Transverse colon (tissue), 4 donors: Measurements from ENCODE around the gene OR2B2. TPM values are rescaled to one million over a fixed set of nuclear protein-coding genes. Genes with fewer than 3 reads are reported as not detected.
A peak's percentile ranks its signal among the peaks of the same experiment; 100 is the strongest.

ENCODE experiments used
- DNase-seq: peaks from one replicate; pipeline ENCODE4 v3.0.0-alpha.2; 2019
- H3K27ac ChIP-seq, 4 donors: fragments of 200-600 bp; sonication (generic); 2 replicates each; pipeline ENCODE4 v1.5.1; 2016 to 2018; ENCODE audit warnings: inconsistent platforms in 4 of 4
- H3K27me3 ChIP-seq: fragments of 200-600 bp; sonication (generic); 2 replicates; pipeline ENCODE4 v1.5.1; 2017; ENCODE audit warnings: inconsistent platforms
- H3K36me3 ChIP-seq, 4 donors: fragments of 200-600 bp; sonication (generic); 2 replicates each; pipeline ENCODE4 v1.5.1; 2017 to 2019; ENCODE audit warnings: inconsistent platforms in 4 of 4
- H3K4me1 ChIP-seq, 4 donors: fragments of 200-600 bp; sonication (generic); 2 replicates each; pipeline ENCODE4 v1.5.1; 2017 to 2020; ENCODE audit warnings: inconsistent platforms in 4 of 4
- H3K4me3 ChIP-seq, 4 donors: fragments of 200-600 bp; sonication (generic); 1 replicate in 1 of 4; 2 replicates in 3 of 4; pipeline versions ENCODE4 v1.5.1 to v1.6.1; 2017 to 2019; ENCODE audit warnings: inconsistent platforms in 4 of 4
- H3K9me3 ChIP-seq, 2 donors: fragments of 200-600 bp; sonication (generic); 2 replicates each; pipeline ENCODE4 v1.5.1; 2017 to 2019; ENCODE audit warnings: inconsistent platforms in 2 of 2
- CTCF ChIP-seq, 5 experiments: fragments of 200-600 bp in 3 of 5; fragments of 450-650 bp in 2 of 5; sonication (generic) in 3 of 5; IDR thresholded peaks; 1 replicate in 2 of 5; 2 replicates in 3 of 5; pipeline ENCODE4 v1.5.1; 2016 to 2017; ENCODE audit warnings: antibody characterized with exemption in 5 of 5, inconsistent platforms in 3 of 5, mild to moderate bottlenecking in 2 of 5, moderate library complexity in 1 of 5
- EP300 ChIP-seq: sonication (generic); formaldehyde crosslinking; IDR thresholded peaks from one replicate; pipeline ENCODE4 v1.6.1; 2017; ENCODE audit warnings: antibody characterized with exemption, low read depth
- POLR2A ChIP-seq: fragments of 450-650 bp; IDR thresholded peaks from one replicate; pipeline ENCODE4 v1.6.1; 2016; ENCODE audit warnings: antibody characterized with exemption, mild to moderate bottlenecking, moderate library complexity
- POLR2AphosphoS5 ChIP-seq, 3 donors: sonication (generic); formaldehyde crosslinking; IDR thresholded peaks; one replicate each; pipeline ENCODE4 v1.6.1; 2016; ENCODE audit warnings: antibody characterized with exemption in 3 of 3
- WGBS, 2 donors: methylation state at CpG; one replicate each; pipeline ENCODE4 v1.1.5; 2018; ENCODE audit warnings: low coverage in 1 of 2; 5-methylcytosine and 5-hydroxymethylcytosine counted together
- in situ Hi-C, 4 donors: fragments of 200-750 bp; cut with MboI; loops; one replicate each; pipeline versions ENCODE4 v1.15.0 to v1.15.1; 2017; ENCODE audit warnings: low sequenced_read_pairs in 3 of 4, low pct_ligation_motif_present in 1 of 4, low pct_unique_long_range_greater_than_20kb in 1 of 4
- intact Hi-C: fragments of 100-400 bp; cut with DNase I; formaldehyde crosslinking; loops from one replicate; pipeline ENCODE4 v1.15.1; 2023; ENCODE audit warnings: low total_unique reads
- total RNA-seq, 4 donors: library from RNA; depleted of rRNA; stranded (reverse); fragments of >200 nt; gene quantifications; one replicate each; pipeline ENCODE4 v1.1.0, GENCODE V29; 2016

OR2B2 gene
- total RNA-seq, 4 donors from 2014 or later, result not detected

GRCh38 chr6:27864906-27865849 is 47.0 kb downstream of the OR2B2 start:
- in situ Hi-C loops (loop anchor here in 1 of 4 donors (25.0 kb wide), 1 partner anchor 1278 kb away; the partner anchor contains the start of gene ABT1), intact Hi-C loops (no loop called here)
- DNase-seq, result peak; percentile 67
- peak overlapping the region; percentile 37 to 88 (median 71) for H3K4me3 ChIP-seq
- H3K36me3 ChIP-seq, result no peaks in the 10 kb centered on the region
- peaks cover 33% of the 10 kb centered on the region for H3K27me3 ChIP-seq
- H3K4me1 ChIP-seq, result peaks cover 7 to 36% (median 25%) of the 10 kb centered on the region in 4 donors
- 0% methylated on average over 7 to 51 of the region's 58 CpGs for WGBS, 2 donors
- TF ChIP-seq POLR2A (peak; percentile 91), POLR2AphosphoS5 (IDR thresholded peaks at IDR 0.05) (peak; percentile 85 to 98 (median 97)), EP300 (no peak), CTCF (IDR thresholded peaks at IDR 0.05) (peak in 1 of 5 experiments; percentile 1)
- no peaks in the 10 kb centered on the region for H3K9me3 ChIP-seq
- peak overlapping the region; percentile 67 to 90 (median 80) for H3K27ac ChIP-seq

GRCh38 chr6:27863962-27864905 is 48.0 kb downstream of the OR2B2 start:
- H3K27ac ChIP-seq, result peak overlapping the region; percentile 48 to 90 (median 80)
- in situ Hi-C loops, result loop anchor here in 1 of 4 donors (25.0 kb wide), 1 partner anchor 1277 kb away; the partner anchor contains the start of gene ABT1
- WGBS, 2 donors, result 30 to 38% methylated on average over 4 to 51 of the region's 51 CpGs
- no peaks in the 10 kb centered on the region for H3K9me3 ChIP-seq
- TF ChIP-seq EP300 (no peak), CTCF (IDR thresholded peaks at IDR 0.05) (peak in 1 of 5 experiments; percentile 8), POLR2AphosphoS5 (IDR thresholded peaks at IDR 0.05) (no peak)
- intact Hi-C loops, result no loop called here
- peak overlapping the region; percentile 37 to 88 (median 71) for H3K4me3 ChIP-seq
- no peaks in the 10 kb centered on the region for H3K36me3 ChIP-seq
- peak; percentile 17 for DNase-seq
- H3K4me1 ChIP-seq, result peaks cover 7 to 36% (median 25%) of the 10 kb centered on the region in 4 donors
- peaks cover 27% of the 10 kb centered on the region for H3K27me3 ChIP-seq

- no peaks in the 10 kb centered on the region for H3K9me3 ChIP-seq
- H3K4me3 ChIP-seq, result no peak overlapping the region
- no peaks in the 10 kb centered on the region for H3K36me3 ChIP-seq
- DNase-seq, result no peak
- intact Hi-C loops, result no loop called here
- TF ChIP-seq CTCF (IDR thresholded peaks at IDR 0.05) (no peak), POLR2A (no peak), EP300 (no peak), POLR2AphosphoS5 (IDR thresholded peaks at IDR 0.05) (no peak)
- peaks cover 7 to 34% (median 23%) of the 10 kb centered on the region in 4 donors for H3K4me1 ChIP-seq
- in situ Hi-C loops, result loop anchor here in 1 of 4 donors (25.0 kb wide), 1 partner anchor 1275 kb away; the partner anchor contains the start of gene ABT1
- peaks cover 12% of the 10 kb centered on the region for H3K27me3 ChIP-seq
- 83 to 87% methylated on average over 3 to 6 of the region's 6 CpGs for WGBS, 2 donors
- H3K27ac ChIP-seq, result no peak overlapping the region
These were observed 49.7 kb downstream of the OR2B2 start for GRCh38 chr6:27862396-27863066.
